ENCODE data around the gene GPC6.

DNA sequence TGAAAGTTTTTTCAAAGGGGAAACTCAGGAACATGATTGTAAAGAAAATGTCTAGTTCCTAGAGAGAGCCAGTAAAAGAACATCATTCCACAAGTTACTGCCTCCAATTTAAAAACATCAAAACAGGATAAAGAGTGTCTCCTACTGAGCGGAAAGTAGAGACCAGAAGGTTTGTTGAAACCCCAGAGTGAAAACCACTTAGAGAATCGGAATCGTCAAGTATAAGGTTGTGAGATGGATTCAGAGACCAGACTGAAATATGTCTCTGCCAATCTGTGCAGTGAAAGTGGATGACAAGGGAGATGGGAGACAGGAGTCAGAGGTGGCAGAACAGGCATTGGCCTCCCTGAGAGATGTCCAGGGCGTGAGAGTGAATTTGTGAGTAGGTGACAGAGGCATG, 133.4 kb downstream of the GPC6 start:
- TF ChIP-seq, protein P1, sequence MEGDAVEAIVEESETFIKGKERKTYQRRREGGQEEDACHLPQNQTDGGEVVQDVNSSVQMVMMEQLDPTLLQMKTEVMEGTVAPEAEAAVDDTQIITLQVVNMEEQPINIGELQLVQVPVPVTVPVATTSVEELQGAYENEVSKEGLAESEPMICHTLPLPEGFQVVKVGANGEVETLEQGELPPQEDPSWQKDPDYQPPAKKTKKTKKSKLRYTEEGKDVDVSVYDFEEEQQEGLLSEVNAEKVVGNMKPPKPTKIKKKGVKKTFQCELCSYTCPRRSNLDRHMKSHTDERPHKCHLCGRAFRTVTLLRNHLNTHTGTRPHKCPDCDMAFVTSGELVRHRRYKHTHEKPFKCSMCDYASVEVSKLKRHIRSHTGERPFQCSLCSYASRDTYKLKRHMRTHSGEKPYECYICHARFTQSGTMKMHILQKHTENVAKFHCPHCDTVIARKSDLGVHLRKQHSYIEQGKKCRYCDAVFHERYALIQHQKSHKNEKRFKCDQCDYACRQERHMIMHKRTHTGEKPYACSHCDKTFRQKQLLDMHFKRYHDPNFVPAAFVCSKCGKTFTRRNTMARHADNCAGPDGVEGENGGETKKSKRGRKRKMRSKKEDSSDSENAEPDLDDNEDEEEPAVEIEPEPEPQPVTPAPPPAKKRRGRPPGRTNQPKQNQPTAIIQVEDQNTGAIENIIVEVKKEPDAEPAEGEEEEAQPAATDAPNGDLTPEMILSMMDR (IDR thresholded peaks at IDR 0.05; ENCODE audit: poor library complexity), result no peak
- TF ChIP-seq EZH2 (IDR thresholded peaks at IDR 0.05; ENCODE audit: borderline replicate concordance), result no peak
- no peak for TF ChIP-seq EZH2phosphoT487 (IDR thresholded peaks at IDR 0.05; ENCODE audit: low read depth, severe bottlenecking, unreplicated experiment)
